ENCODE results near the gene MDFIC2.
"Not testable (repeated sequence)": the region's sequence is repeated elsewhere in the genome, so short reads cannot be mapped to it uniquely, and the experiment has no call there.

The MDFIC2 gene

GRCh38 chr3:70256566-70256965, 55.9 kb downstream of the MDFIC2 start:
- no peak for DNase-seq (ENCODE audit: low read depth)

- DNase-seq (ENCODE audit: low read depth), result no peak
Measured at GRCh38 chr3:70250492-70250891, 61.9 kb downstream of the MDFIC2 start.

- no peak for DNase-seq (ENCODE audit: low read depth)
Measured at GRCh38 chr3:70249509-70250160, 62.8 kb downstream of the MDFIC2 start.

- no peak for DNase-seq (ENCODE audit: low read depth)
Measured at GRCh38 chr3:70248856-70249255, 63.6 kb downstream of the MDFIC2 start.

GRCh38 chr3:70247955-70248354, 64.5 kb downstream of the MDFIC2 start:
- DNase-seq (ENCODE audit: low read depth), result no peak

- DNase-seq (ENCODE audit: low read depth), result no peak
Measured at GRCh38 chr3:70245746-70246525, 66.5 kb downstream of the MDFIC2 start.

GRCh38 chr3:70244422-70244821, 68.0 kb downstream of the MDFIC2 start:
- DNase-seq (ENCODE audit: low read depth), result no peak

GRCh38 chr3:70242297-70242882, 70.0 kb downstream of the MDFIC2 start:
- no peak for DNase-seq (ENCODE audit: low read depth)

- no peak for DNase-seq (ENCODE audit: low read depth)
Measured at GRCh38 chr3:70233812-70234211, 78.6 kb downstream of the MDFIC2 start.

GRCh38 chr3:70233112-70233511, 79.3 kb downstream of the MDFIC2 start:
- no peak for DNase-seq (ENCODE audit: low read depth)

- no peak for DNase-seq (ENCODE audit: low read depth)
Measured at GRCh38 chr3:70231266-70231701, 81.2 kb downstream of the MDFIC2 start.

GRCh38 chr3:70227437-70227836, 85.0 kb downstream of the MDFIC2 start:
- no peak for DNase-seq (ENCODE audit: low read depth)

- no peak for DNase-seq (ENCODE audit: low read depth)
Measured at GRCh38 chr3:70225146-70225545, 87.3 kb downstream of the MDFIC2 start.

- no peak for DNase-seq (ENCODE audit: low read depth)
Measured at GRCh38 chr3:70224337-70224736, 88.1 kb downstream of the MDFIC2 start.

GRCh38 chr3:70218471-70218870, 94.0 kb downstream of the MDFIC2 start:
- DNase-seq (ENCODE audit: low read depth), result no peak

- DNase-seq (ENCODE audit: low read depth), result not testable (repeated sequence)
Measured at GRCh38 chr3:70211274-70211673, 101.2 kb downstream of the MDFIC2 start.

- no peak for DNase-seq (ENCODE audit: low read depth)
Measured at GRCh38 chr3:70201975-70202374, 110.5 kb downstream of the MDFIC2 start.

- no peak for DNase-seq (ENCODE audit: low read depth)
Measured at GRCh38 chr3:70189884-70190473, 122.5 kb downstream of the MDFIC2 start.

GRCh38 chr3:70186221-70186620, 126.2 kb downstream of the MDFIC2 start:
- DNase-seq (ENCODE audit: low read depth), result no peak

- no peak for DNase-seq (ENCODE audit: low read depth)
Measured at GRCh38 chr3:70185661-70186060, 126.8 kb downstream of the MDFIC2 start.

- DNase-seq (ENCODE audit: low read depth), result no peak
Measured at GRCh38 chr3:70183781-70184504, 128.5 kb downstream of the MDFIC2 start.

- no peak for DNase-seq (ENCODE audit: low read depth)
Measured at GRCh38 chr3:70182166-70182565, 130.3 kb downstream of the MDFIC2 start.

Measured in GM04504 (cell line).